GM12875 (cell line): ENCODE results near the gene RPS6KA3.

ENCODE experiments used
- H3K4me3 ChIP-seq: one replicate; pipeline ENCODE4 v1.5.1; 2011; ENCODE audit warnings: low read depth, low read length, control low read depth
- TF ChIP-seq, protein P1 (sequence below): IDR thresholded peaks from 2 replicates; pipeline ENCODE4 v1.5.1; 2011; ENCODE audit warnings: low read depth, mild to moderate bottlenecking, control low read depth, inconsistent platforms, low read length, moderate library complexity, borderline replicate concordance; ENCODE audit not compliant: insufficient read depth

The RPS6KA3 gene

DNA sequence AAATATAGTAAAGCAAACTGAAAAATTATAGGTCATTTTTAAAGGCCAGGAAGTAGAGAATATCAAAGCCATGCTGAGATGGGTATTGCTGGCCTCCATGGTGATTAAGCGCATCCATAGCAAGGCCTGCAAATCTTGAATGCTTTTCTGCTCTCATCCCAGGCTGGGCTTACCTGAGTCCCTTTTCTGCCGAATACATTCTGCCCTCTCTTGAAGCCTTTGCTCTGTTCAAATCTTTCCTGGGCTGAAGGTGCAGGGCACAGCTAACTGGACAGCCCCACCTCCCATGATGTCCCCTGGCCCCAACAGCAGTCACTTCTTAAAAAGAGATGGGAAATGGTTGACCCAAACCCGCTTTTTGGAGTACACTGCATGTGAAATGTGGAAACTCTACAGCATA is 115.0 kb downstream of the RPS6KA3 start:
- TF ChIP-seq, protein P1, sequence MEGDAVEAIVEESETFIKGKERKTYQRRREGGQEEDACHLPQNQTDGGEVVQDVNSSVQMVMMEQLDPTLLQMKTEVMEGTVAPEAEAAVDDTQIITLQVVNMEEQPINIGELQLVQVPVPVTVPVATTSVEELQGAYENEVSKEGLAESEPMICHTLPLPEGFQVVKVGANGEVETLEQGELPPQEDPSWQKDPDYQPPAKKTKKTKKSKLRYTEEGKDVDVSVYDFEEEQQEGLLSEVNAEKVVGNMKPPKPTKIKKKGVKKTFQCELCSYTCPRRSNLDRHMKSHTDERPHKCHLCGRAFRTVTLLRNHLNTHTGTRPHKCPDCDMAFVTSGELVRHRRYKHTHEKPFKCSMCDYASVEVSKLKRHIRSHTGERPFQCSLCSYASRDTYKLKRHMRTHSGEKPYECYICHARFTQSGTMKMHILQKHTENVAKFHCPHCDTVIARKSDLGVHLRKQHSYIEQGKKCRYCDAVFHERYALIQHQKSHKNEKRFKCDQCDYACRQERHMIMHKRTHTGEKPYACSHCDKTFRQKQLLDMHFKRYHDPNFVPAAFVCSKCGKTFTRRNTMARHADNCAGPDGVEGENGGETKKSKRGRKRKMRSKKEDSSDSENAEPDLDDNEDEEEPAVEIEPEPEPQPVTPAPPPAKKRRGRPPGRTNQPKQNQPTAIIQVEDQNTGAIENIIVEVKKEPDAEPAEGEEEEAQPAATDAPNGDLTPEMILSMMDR = no peak
- no peak overlapping the region for H3K4me3 ChIP-seq

DNA sequence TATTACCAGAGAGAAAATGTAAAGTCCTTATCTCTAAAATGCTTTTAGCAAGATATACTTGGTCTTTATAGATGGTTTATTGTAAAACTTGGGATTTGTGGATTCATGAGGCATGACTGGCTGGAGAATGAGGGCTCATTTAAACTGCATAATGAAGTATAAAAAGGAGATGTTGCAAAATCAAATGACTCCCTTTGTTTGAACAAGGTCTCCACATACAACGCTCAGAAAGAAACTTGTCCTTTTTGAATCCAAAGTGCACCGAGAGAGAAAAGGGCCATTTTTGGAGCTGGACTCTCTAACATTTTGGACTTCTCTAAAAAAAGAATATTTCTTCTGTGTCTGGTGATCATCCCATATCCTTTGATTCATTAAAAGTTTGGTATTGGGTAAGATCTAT is 117.4 kb downstream of the RPS6KA3 start:
- no peak overlapping the region for H3K4me3 ChIP-seq
- TF ChIP-seq, protein P1 = no peak

DNA sequence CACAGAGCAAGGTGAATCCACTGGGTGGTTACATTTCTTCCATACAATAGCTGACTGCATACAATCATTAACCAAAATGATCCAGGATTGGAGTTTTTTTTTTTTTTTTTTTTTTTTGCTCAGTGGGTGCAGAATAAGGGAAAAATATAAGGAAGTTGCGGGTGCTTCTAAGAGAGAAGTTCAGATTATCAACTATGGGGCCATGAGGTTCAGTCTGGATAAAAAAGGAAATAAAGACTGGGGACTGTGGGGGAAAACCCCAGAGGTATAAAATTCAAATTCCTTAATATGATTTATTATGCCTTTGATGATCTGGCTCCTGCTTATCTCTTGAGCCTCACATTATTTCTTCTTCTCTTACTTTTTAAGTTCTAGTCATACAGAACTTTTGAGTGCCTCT is 119.1 kb downstream of the RPS6KA3 start:
- TF ChIP-seq, protein P1 = no peak
- H3K4me3 ChIP-seq = no peak overlapping the region

DNA sequence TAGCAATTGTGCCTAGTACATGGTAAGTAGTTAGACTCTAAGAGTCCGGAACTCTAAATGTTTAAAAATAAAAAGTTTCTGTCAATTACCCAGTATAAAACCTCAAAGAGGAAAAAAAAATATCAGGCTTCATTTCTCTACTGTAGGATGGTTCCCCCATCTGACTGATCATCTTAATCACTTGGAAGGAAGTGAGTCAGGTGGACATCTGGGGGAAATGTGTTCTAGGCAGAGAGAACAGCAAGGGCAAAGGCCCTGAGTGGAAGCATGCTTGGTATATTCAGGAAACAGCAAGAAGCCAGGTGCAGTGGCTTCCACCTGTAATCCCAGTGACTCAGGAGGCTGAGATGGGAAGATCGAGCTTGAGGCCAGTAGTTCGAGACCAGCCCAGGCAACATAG is 122.2 kb downstream of the RPS6KA3 start:
- TF ChIP-seq, protein P1 = no peak
- H3K4me3 ChIP-seq = no peak overlapping the region

DNA sequence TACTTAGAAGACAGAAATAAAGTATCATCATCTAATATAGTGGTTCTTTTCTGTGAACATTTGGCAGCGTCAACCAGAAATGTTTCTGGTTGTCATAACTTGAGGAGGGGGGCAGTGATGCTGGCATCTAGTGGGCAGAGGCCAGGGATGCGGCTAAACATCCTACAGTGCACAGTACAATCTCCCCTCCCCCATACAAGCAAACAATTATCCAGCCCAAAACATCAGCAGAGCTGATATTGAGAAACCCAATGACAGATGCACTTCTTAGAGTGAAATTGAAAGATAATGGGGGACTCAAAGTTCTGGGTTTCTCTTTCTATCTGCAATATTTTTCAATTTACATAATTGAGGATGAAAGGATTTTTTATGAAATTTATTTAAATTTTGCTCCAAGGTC is 123.1 kb downstream of the RPS6KA3 start:
- TF ChIP-seq, protein P1 = no peak
- no peak overlapping the region for H3K4me3 ChIP-seq

DNA sequence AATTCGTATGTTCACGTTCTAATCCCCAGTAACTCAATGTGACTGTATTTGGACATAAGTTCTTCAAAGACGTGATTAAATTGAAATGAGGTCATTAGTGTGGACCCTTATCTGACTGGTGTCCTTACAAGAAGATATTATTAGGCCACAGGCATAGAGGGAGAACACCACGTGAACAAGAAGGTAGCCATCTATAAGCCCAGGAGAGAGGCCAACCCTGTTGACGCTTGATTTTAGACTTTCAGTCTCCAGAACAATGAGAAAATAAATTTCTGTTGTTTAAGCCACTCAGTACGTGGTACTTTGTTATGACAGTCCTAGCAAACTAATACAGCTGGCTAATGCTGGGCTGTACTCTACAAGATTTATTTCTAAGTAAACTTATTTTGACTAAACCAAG is 123.6 kb downstream of the RPS6KA3 start:
- TF ChIP-seq, protein P1 = no peak
- no peak overlapping the region for H3K4me3 ChIP-seq

DNA sequence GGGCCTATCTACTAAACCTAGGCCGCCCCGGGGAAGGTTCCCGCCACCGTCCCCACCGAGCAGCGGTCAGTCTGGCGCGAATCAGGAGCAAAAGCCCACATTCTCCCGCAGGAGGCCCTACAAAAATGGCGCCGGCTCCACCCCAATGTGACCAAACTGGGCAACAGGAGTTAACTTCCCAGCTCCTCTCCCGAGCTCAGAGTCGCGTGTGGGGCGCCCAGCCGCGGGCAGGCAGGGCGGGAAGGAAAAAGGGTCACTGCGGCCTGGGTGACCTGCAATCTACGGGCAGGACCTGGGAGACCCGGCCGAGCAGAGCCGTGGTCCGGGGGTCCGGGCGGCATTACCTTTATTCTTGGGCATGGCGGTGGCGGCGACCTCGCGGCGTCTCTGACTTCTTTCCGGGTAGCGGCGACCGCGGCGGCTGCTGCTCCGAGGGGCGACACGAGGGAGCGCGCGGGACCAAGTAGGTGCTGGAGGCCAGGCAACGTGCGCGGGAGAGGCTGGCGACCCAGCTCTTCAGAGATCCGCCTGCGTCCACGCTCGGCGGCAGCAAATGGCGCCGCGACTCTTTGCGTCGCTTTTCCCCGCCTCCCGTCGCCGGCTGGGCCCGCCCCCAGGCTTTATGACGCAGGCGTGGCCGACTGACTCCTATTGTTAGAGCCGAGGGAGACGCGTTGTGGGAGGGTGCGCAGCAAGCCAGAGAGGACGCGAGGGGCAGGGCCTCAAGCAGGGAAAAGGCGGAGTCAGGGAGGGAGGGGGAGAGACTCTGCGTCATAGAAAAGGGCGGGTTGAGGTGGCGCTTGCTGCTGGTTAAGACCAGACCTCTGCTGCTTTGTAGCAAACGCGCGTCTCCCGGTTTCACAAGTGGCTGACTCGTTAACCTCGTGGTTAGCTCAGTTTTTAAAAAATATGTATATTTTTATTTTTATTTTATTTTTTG is 125.2 kb downstream of the RPS6KA3 start, which contains the start of gene EIF1AX:
EIF1AX (minus strand) TSS at position 558 of the 940 bp plus-strand sequence; CDS start at position 360, 198 bp downstream.
- TF ChIP-seq, protein P1 = no peak
- H3K4me3 ChIP-seq = peak within 1 kb of the TSS; percentile 97
